Endothelial cell of umbilical vein (primary cell): ENCODE data around the gene GALNT14. TPM values are rescaled to one million over a fixed set of nuclear protein-coding genes. Genes with fewer than 3 reads are reported as not detected.

ENCODE experiments used
- BruUV-seq: library from RNA; stranded (reverse); fragments of 400-500 nt; replicated peaks from 2 replicates; lab custom pipeline; 2021; lab: Mats Ljungman, UMichigan
- CTCF ChIA-PET: fragments of 300-600, 350-600 bp; sonication (Branson Sonifier 250); formaldehyde crosslinking; loops from one replicate; lab custom pipeline; 2021; ENCODE audit warnings: antibody characterized with exemption, inconsistent platforms; lab: Charles Lee
- POLR2A ChIA-PET: fragments of 300-600, 350-600 bp; sonication (Branson Sonifier 250); formaldehyde crosslinking; loops from one replicate; lab custom pipeline; 2021; ENCODE audit warnings: antibody characterized with exemption, inconsistent platforms; lab: Charles Lee
- DNase-seq: peaks from one replicate; pipeline ENCODE4 v3.0.0-alpha.2; 2011; ENCODE audit warnings: low read depth, low spot score
- FAIRE-seq: peaks from 2 replicates; lab custom pipeline; 2011; peaks lifted over from hg19 to GRCh38; lab: Jason Lieb, UNC
- H2AFZ ChIP-seq: 2 replicates; pipeline ENCODE4 v1.6.0; 2012; ENCODE audit warnings: low read depth, low read length, control low read depth, inconsistent platforms
- H3K27ac ChIP-seq: 2 replicates; pipeline ENCODE4 v1.5.1; 2011; ENCODE audit warnings: low read depth, mild to moderate bottlenecking, control low read depth, low read length, moderate library complexity; ENCODE audit not compliant: insufficient read depth
- H3K27me3 ChIP-seq, 2 experiments: 2 replicates each; pipeline versions ENCODE4 v1.6.0 to v1.6.1; 2011; ENCODE audit warnings: low read length in 2 of 2, mixed read lengths in 1 of 2; ENCODE audit not compliant: control insufficient read depth in 2 of 2, insufficient read depth in 2 of 2
- H3K36me3 ChIP-seq, 2 experiments: 2 replicates in 1 of 2; 3 replicates in 1 of 2; pipeline ENCODE4 v1.5.1; 2011; ENCODE audit warnings: low read length in 2 of 2, mild to moderate bottlenecking in 1 of 2, moderate library complexity in 1 of 2; ENCODE audit not compliant: control insufficient read depth in 2 of 2, insufficient read depth in 2 of 2; ENCODE audit errors: extremely low read depth in 1 of 2
- H3K4me1 ChIP-seq: 3 replicates; pipeline ENCODE4 v1.5.1; 2011; ENCODE audit warnings: mild to moderate bottlenecking, low read length; ENCODE audit not compliant: control insufficient read depth, insufficient read depth; ENCODE audit errors: extremely low read depth
- H3K4me2 ChIP-seq: 2 replicates; pipeline ENCODE4 v1.6.1; 2011; ENCODE audit warnings: low read length, control low read depth, mixed read lengths; ENCODE audit not compliant: insufficient read depth
- H3K4me3 ChIP-seq, 3 experiments: fragments of 200-600 bp in 1 of 3; sonication (generic), shearing (Covaris generic) in 1 of 3; replicated peaks in 1 of 3; 2 replicates each; pipeline ENCODE4 v1.5.1; 2011 to 2016; ENCODE audit warnings: control low read depth in 3 of 3, low read length in 3 of 3, mild to moderate bottlenecking in 2 of 3, inconsistent platforms in 1 of 3, low read depth in 1 of 3, moderate library complexity in 1 of 3; ENCODE audit not compliant: insufficient read depth in 1 of 3
- H3K79me2 ChIP-seq: 2 replicates; pipeline ENCODE4 v1.6.0; 2012; ENCODE audit warnings: low read length, inconsistent platforms; ENCODE audit not compliant: control insufficient read depth, insufficient read depth
- H3K9ac ChIP-seq: replicated peaks from 2 replicates; pipeline ENCODE3; 2011; ENCODE audit warnings: low read length, control low read depth; ENCODE audit not compliant: insufficient read depth; ENCODE audit errors: extremely low read depth
- H3K9me1 ChIP-seq: replicated peaks from 3 replicates; pipeline ENCODE4 v1.6.0; 2011; ENCODE audit warnings: mild to moderate bottlenecking, low read length; ENCODE audit not compliant: control insufficient read depth, insufficient read depth; ENCODE audit errors: extremely low read depth
- H3K9me3 ChIP-seq: replicated peaks from 2 replicates; pipeline ENCODE4 v1.5.1; 2012; ENCODE audit warnings: low read length, inconsistent platforms; ENCODE audit not compliant: control insufficient read depth, insufficient read depth
- H4K20me1 ChIP-seq: replicated peaks from 2 replicates; pipeline ENCODE3; 2011; ENCODE audit warnings: mild to moderate bottlenecking, low read length; ENCODE audit not compliant: control insufficient read depth, insufficient read depth; ENCODE audit errors: extremely low read depth
- EZH2 ChIP-seq: IDR thresholded peaks from 2 replicates; pipeline ENCODE4 v1.6.1; 2012; ENCODE audit warnings: borderline replicate concordance, low read depth, mild to moderate bottlenecking, moderate library complexity, low read length, inconsistent platforms; ENCODE audit not compliant: severe bottlenecking
- FOS ChIP-seq: IDR thresholded peaks from 2 replicates; pipeline ENCODE4 v1.6.1; 2011; ENCODE audit warnings: mild to moderate bottlenecking, low read length, moderate library complexity, borderline replicate concordance; ENCODE audit not compliant: insufficient read depth
- GATA2 ChIP-seq: IDR thresholded peaks from 2 replicates; pipeline ENCODE4 v1.7.0; 2011; ENCODE audit warnings: low read depth, mild to moderate bottlenecking, moderate library complexity, mixed read lengths, low read length; ENCODE audit not compliant: insufficient read length, insufficient read depth
- JUN ChIP-seq: IDR thresholded peaks from 2 replicates; pipeline ENCODE4 v1.6.1; 2011; ENCODE audit warnings: borderline replicate concordance, low read depth; ENCODE audit not compliant: insufficient read length, insufficient read depth
- MYC ChIP-seq: IDR thresholded peaks from one replicate; pipeline ENCODE4 v1.6.1; 2011; ENCODE audit warnings: mild to moderate bottlenecking, low read depth, low read length
- POLR2A ChIP-seq: IDR thresholded peaks from 2 replicates; pipeline ENCODE4 v1.6.1; 2012; ENCODE audit warnings: low read depth, mild to moderate bottlenecking, control low read depth, low read length
- POLR2AphosphoS5 ChIP-seq: IDR thresholded peaks from 2 replicates; pipeline ENCODE4 v1.6.1; 2012; ENCODE audit warnings: low read depth, mild to moderate bottlenecking, control low read depth, low read length, moderate library complexity; ENCODE audit not compliant: insufficient read depth
- dilution Hi-C: fragments of 300-500 bp; cut with MboI; formaldehyde crosslinking; loops from one replicate; pipeline ENCODE4 v1.15.0; 2019; ENCODE audit warnings: low sequenced_read_pairs; ENCODE audit not compliant: extremely low pct_ligation_motif_present
- intact Hi-C: fragments of 100-400 bp; cut with micrococcal nuclease; formaldehyde crosslinking; loops from one replicate; pipeline ENCODE4 v1.10.0; 2022
- polyA plus RNA-seq, 4 experiments: library from polyadenylated mRNA; depleted of rRNA in 3 of 4; stranded (reverse) in 3 of 4; unstranded in 1 of 4; fragments of >200 nt; gene quantifications; 2 replicates each; pipeline versions ENCODE4 v1.2.1 to v1.2.3, GENCODE V29; 2011 to 2012; ENCODE audit warnings: missing spikeins in 1 of 4
- total RNA-seq: library from RNA; stranded (reverse); gene quantifications from 2 replicates; pipeline ENCODE4 v1.2.3, GENCODE V29; 2021
- TF ChIP-seq, protein P1 (sequence below): IDR thresholded peaks from 2 replicates; pipeline ENCODE4 v1.6.1; 2011; ENCODE audit not compliant: insufficient read depth, insufficient read length
- TF ChIP-seq, protein P2 (sequence below), 2 donors: IDR thresholded peaks; 1 replicate in 1 of 2; 2 replicates in 1 of 2; pipeline ENCODE4 v1.5.1; 2011; ENCODE audit warnings: low read length in 2 of 2, mild to moderate bottlenecking in 2 of 2, moderate library complexity in 2 of 2, control low read depth in 1 of 2, inconsistent platforms in 1 of 2, low read depth in 1 of 2; ENCODE audit not compliant: insufficient read depth in 1 of 2; ENCODE audit errors: extremely low read depth in 1 of 2

GALNT14 gene
- total and polyA plus RNA-seq, 2 donors (not counting 3 experiments of a cell fraction or from before 2014, with no cell fraction given): 0.04 to 0.40 TPM

DNA sequence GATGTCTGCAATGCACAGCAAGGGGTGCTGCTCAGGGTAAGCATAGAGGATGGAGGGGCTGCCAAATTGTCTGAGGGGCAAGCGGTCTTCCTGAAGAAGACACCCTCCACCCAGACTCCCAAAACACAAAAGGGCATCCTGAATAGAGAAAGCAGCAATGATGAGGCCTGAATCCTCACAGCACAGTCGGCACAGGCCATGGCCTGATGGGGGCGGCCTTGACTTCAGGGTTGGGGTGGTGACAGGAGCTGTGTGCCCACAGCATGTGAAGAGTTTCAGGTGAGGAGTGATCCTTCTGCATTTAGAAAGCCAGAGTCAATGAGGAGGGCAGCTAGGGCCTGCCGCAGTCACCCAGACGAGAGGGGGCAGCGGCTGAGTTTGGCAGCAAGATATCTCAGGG, 159.4 kb downstream of the GALNT14 start:
- CTCF ChIA-PET: no interaction called here
- no peak overlapping the region for H3K9ac ChIP-seq
- DNase-seq: no peak
- no peaks in the 10 kb centered on the region for H3K9me3 ChIP-seq
- no peak for FAIRE-seq
- H3K4me1 ChIP-seq: no peaks in the 10 kb centered on the region
- no peaks in the 10 kb centered on the region for H3K9me1 ChIP-seq
- H4K20me1 ChIP-seq: no peaks in the 10 kb centered on the region
- BruUV-seq: no TSS peak
- POLR2A ChIA-PET: no interaction called here
- no peak overlapping the region for H2AFZ ChIP-seq
- no peaks in the 10 kb centered on the region for H3K27me3 ChIP-seq
- TF ChIP-seq MYC: no peak
- H3K27ac ChIP-seq: no peak overlapping the region
- H3K36me3 ChIP-seq: no peaks in the 10 kb centered on the region
- dilution Hi-C loops: no loop called here
- no peak overlapping the region for H3K4me2 ChIP-seq
- intact Hi-C loops: no loop called here
- H3K79me2 ChIP-seq: no peaks in the 10 kb centered on the region
- no peak overlapping the region for H3K4me3 ChIP-seq

DNA sequence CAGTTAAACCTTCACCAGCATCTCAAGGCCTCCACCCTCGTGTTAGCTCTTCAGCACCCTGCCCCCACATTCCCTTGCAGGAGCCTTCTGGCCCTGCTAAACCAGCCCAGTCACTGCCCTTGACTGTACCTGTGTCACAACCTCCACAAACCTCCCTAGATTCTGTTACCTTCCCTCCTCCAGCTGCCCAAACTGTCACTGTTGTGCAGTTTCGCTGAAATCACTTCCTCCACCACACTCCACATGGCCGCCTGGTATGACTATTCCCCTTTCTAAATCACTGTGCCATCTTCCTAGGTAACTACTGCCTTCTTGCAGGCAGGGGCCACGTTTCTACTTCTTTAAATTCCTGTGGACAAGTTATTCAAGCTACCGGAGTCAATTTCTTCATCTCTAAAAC, 160.2 kb downstream of the GALNT14 start:
- intact Hi-C loops (no loop called here), dilution Hi-C loops (no loop called here)
- Histone ChIP-seq H3K9me1 (no peaks in the 10 kb centered on the region), H3K9ac (no peak overlapping the region), H3K4me1 (no peaks in the 10 kb centered on the region), H3K36me3 (no peaks in the 10 kb centered on the region), H3K79me2 (no peaks in the 10 kb centered on the region), H3K27ac (no peak overlapping the region), H3K4me2 (no peak overlapping the region), H3K27me3 (no peaks in the 10 kb centered on the region), H4K20me1 (no peaks in the 10 kb centered on the region), H2AFZ (no peak overlapping the region), H3K4me3 (no peak overlapping the region), H3K9me3 (no peaks in the 10 kb centered on the region)
- FAIRE-seq (no peak), DNase-seq (no peak)
- CTCF ChIA-PET: no interaction called here
- no TSS peak for BruUV-seq
- TF ChIP-seq, protein P1, sequence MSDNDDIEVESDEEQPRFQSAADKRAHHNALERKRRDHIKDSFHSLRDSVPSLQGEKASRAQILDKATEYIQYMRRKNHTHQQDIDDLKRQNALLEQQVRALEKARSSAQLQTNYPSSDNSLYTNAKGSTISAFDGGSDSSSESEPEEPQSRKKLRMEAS: no peak
- no peak for TF ChIP-seq POLR2A
- TF ChIP-seq POLR2AphosphoS5: no peak
- TF ChIP-seq, protein P2, sequence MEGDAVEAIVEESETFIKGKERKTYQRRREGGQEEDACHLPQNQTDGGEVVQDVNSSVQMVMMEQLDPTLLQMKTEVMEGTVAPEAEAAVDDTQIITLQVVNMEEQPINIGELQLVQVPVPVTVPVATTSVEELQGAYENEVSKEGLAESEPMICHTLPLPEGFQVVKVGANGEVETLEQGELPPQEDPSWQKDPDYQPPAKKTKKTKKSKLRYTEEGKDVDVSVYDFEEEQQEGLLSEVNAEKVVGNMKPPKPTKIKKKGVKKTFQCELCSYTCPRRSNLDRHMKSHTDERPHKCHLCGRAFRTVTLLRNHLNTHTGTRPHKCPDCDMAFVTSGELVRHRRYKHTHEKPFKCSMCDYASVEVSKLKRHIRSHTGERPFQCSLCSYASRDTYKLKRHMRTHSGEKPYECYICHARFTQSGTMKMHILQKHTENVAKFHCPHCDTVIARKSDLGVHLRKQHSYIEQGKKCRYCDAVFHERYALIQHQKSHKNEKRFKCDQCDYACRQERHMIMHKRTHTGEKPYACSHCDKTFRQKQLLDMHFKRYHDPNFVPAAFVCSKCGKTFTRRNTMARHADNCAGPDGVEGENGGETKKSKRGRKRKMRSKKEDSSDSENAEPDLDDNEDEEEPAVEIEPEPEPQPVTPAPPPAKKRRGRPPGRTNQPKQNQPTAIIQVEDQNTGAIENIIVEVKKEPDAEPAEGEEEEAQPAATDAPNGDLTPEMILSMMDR (IDR thresholded peaks at IDR 0.05; ENCODE audit: extremely low read depth in 1 of 2, insufficient read depth in 1 of 2, low read depth in 1 of 2, low read length in 2 of 2): no peak
- TF ChIP-seq GATA2: no peak
- TF ChIP-seq JUN: no peak
- no peak for TF ChIP-seq MYC
- no peak for TF ChIP-seq EZH2
- TF ChIP-seq FOS: no peak
- POLR2A ChIA-PET: no interaction called here
